B cell (primary cell): ENCODE data around the gene DTWD2. TPM values are rescaled to one million over a fixed set of nuclear protein-coding genes. Genes with fewer than 3 reads are reported as not detected.
"Not testable (repeated sequence)": the region's sequence is repeated elsewhere in the genome, so short reads cannot be mapped to it uniquely, and the experiment has no call there.

ENCODE experiments used
- ATAC-seq: fragments of 200-7000 bp; cut with Tn5 transposase; one replicate; pipeline ENCODE4 v1.10.0; 2021; ENCODE audit warnings: low read depth, mild to moderate bottlenecking, moderate number of reproducible peaks, moderate library complexity
- CTCF ChIA-PET: fragments of 350-600 bp; sonication (Branson Sonifier 250); formaldehyde crosslinking; loops from one replicate; lab custom pipeline; 2021; ENCODE audit warnings: antibody characterized with exemption, inconsistent platforms; lab: Charles Lee
- POLR2A ChIA-PET: fragments of 350-600 bp; sonication (Branson Sonifier 250); formaldehyde crosslinking; loops from one replicate; lab custom pipeline; 2021; ENCODE audit warnings: antibody characterized with exemption; lab: Charles Lee
- DNase-seq: peaks from one replicate; pipeline ENCODE4 v3.0.0; 2013
- H2AFZ ChIP-seq: 2 replicates; pipeline ENCODE4 v1.6.1; 2012; ENCODE audit warnings: mild to moderate bottlenecking, low read depth, low read length; ENCODE audit not compliant: insufficient read depth, poor library complexity, severe bottlenecking
- H3K27ac ChIP-seq, 2 donors: 1 replicate in 1 of 2; 2 replicates in 1 of 2; pipeline ENCODE4 v1.5.1; 2012 to 2013; ENCODE audit warnings: low read length in 2 of 2, mild to moderate bottlenecking in 2 of 2, moderate library complexity in 1 of 2
- H3K27me3 ChIP-seq, 4 experiments: fragments of 200-600 bp in 1 of 4; sonication (generic) in 1 of 4; replicated peaks in 1 of 4; 1 replicate in 2 of 4; 2 replicates in 2 of 4; pipeline versions ENCODE4 v1.6.1 to v1.7.0; 2013 to 2016; ENCODE audit warnings: low read length in 3 of 4, mild to moderate bottlenecking in 2 of 4, mixed read lengths in 1 of 4, moderate library complexity in 1 of 4; ENCODE audit not compliant: insufficient read depth in 4 of 4, control insufficient read depth in 3 of 4; ENCODE audit errors: control extremely low read depth in 1 of 4
- H3K36me3 ChIP-seq, 2 experiments: replicated peaks in 1 of 2; 1 replicate in 1 of 2; 2 replicates in 1 of 2; pipeline versions ENCODE4 v1.6.1 to v1.7.1; 2013; ENCODE audit warnings: low read length in 1 of 2; ENCODE audit not compliant: insufficient read depth in 2 of 2, control insufficient read depth in 1 of 2; ENCODE audit errors: control extremely low read depth in 1 of 2, extremely low read depth in 1 of 2
- H3K4me1 ChIP-seq, 2 donors: fragments of 200-600 bp in 1 of 2; sonication (generic) in 1 of 2; 1 replicate in 1 of 2; 2 replicates in 1 of 2; pipeline versions ENCODE4 v1.5.1 to v1.6.1; 2013 to 2017; ENCODE audit warnings: low read length in 2 of 2; ENCODE audit not compliant: control insufficient read depth in 2 of 2, insufficient read depth in 2 of 2
- H3K4me2 ChIP-seq: replicated peaks from 2 replicates; pipeline ENCODE3; 2012; ENCODE audit warnings: mild to moderate bottlenecking, low read depth, low read length; ENCODE audit not compliant: poor library complexity, severe bottlenecking
- H3K4me3 ChIP-seq, 5 experiments: fragments of 200-600 bp in 1 of 5; sonication (generic) in 1 of 5; 1 replicate in 3 of 5; 2 replicates in 2 of 5; pipeline versions ENCODE4 v1.5.1 to v1.7.0; 2011 to 2016; ENCODE audit warnings: low read length in 4 of 5, mild to moderate bottlenecking in 4 of 5, low read depth in 2 of 5, control low read depth in 1 of 5, moderate library complexity in 1 of 5; ENCODE audit not compliant: insufficient read depth in 1 of 5; ENCODE audit errors: control extremely low read depth in 1 of 5, extremely low read depth in 1 of 5
- H3K79me2 ChIP-seq: fragments of 200-600 bp; sonication (generic); one replicate; pipeline ENCODE4 v1.6.0; 2016; ENCODE audit warnings: low read length; ENCODE audit not compliant: control insufficient read depth, insufficient read depth
- H3K9ac ChIP-seq: fragments of 200-600 bp; sonication (generic); 2 replicates; pipeline ENCODE4 v1.6.1; 2017; ENCODE audit warnings: mild to moderate bottlenecking, low read length, moderate library complexity
- H3K9me3 ChIP-seq, 3 donors: one replicate each; pipeline versions ENCODE4 v1.6.1 to v1.7.1; 2013; ENCODE audit warnings: low read length in 2 of 3; ENCODE audit not compliant: control insufficient read depth in 2 of 3, insufficient read depth in 1 of 3; ENCODE audit errors: control extremely low read depth in 1 of 3
- H4K20me1 ChIP-seq: 2 replicates; pipeline ENCODE4 v1.6.0; 2012; ENCODE audit warnings: mild to moderate bottlenecking, low read length; ENCODE audit not compliant: insufficient read depth, control insufficient read depth, poor library complexity, severe bottlenecking
- H3K27ac Mint-ChIP-seq: one replicate; pipeline ENCODE4 v1.8.0; 2021; ENCODE audit warnings: mixed read lengths
- H3K27me3 Mint-ChIP-seq: one replicate; pipeline ENCODE4 v1.8.0; 2021; ENCODE audit warnings: mixed read lengths
- H3K4me1 Mint-ChIP-seq: one replicate; pipeline ENCODE4 v1.8.0; 2021; ENCODE audit warnings: mixed read lengths
- H3K4me3 Mint-ChIP-seq: one replicate; pipeline ENCODE4 v1.8.0; 2021; ENCODE audit warnings: mixed read lengths
- H3K9me3 Mint-ChIP-seq: one replicate; pipeline ENCODE4 v1.8.0; 2022; ENCODE audit warnings: mixed read lengths; ENCODE audit not compliant: insufficient read depth
- EZH2 ChIP-seq: IDR thresholded peaks from 2 replicates; pipeline ENCODE4 v1.6.1; 2012; ENCODE audit warnings: borderline replicate concordance, low read depth, mild to moderate bottlenecking, moderate library complexity, low read length; ENCODE audit not compliant: insufficient read depth, poor library complexity, severe bottlenecking
- WGBS: methylation state at CpG from one replicate; pipeline ENCODE4 v1.1.5; 2013; ENCODE audit warnings: missing lambda C conversion rate; ENCODE audit not compliant: insufficient coverage; 5-methylcytosine and 5-hydroxymethylcytosine counted together
- intact Hi-C: fragments of 100-400 bp; cut with micrococcal nuclease; formaldehyde crosslinking; loops from one replicate; pipeline ENCODE4 v1.10.0; 2022
- polyA plus RNA-seq: library from polyadenylated mRNA; depleted of rRNA; stranded (reverse); fragments of >200 nt; gene quantifications from 2 replicates; pipeline ENCODE4 v1.2.3, GENCODE V29; 2012
- total RNA-seq, 2 donors: library from RNA; stranded (reverse); fragments of 120-200 nt in 1 of 2; gene quantifications; 1 replicate in 1 of 2; 2 replicates in 1 of 2; pipeline versions ENCODE4 v1.2.3 to v1.2.4, GENCODE V29; 2013 to 2022
- TF ChIP-seq, protein P1 (sequence below): fragments of 200-600 bp; IDR thresholded peaks from one replicate; pipeline ENCODE4 v1.8.0; 2022; ENCODE audit warnings: antibody characterized with exemption, mild to moderate bottlenecking

The DTWD2 gene
- total and polyA plus RNA-seq, 2 donors (not counting 1 experiment from before 2014, with no cell fraction given), result 3.7 to 6.0 TPM

DNA sequence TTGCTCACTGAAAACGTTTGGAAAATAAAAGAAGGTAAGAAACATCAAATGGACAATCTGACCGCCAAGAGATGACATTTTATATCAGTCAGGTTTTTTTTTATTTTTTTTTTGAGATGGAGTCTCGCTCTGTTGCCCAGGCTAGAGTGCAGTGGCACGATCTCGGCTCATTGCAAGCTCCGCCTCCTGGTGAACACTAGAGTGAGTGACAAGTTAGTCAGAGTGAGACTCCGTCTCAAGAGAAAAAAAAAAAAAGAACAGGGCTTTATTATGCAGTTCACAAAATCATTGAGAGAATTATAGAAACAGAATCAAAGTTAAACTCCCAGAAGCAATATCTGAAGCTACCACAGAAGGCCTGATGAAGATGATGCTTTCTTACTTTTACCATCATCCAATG is 70.1 kb downstream of the DTWD2 start:
- no peaks in the 10 kb centered on the region for H3K9me3 ChIP-seq
- no CpG with 5 or more reads among the region's 7 CpGs for WGBS
- no peak overlapping the region for H3K4me3 ChIP-seq
- H3K9ac ChIP-seq, result no peak overlapping the region
- ATAC-seq, result no peak
- Mint-ChIP-seq H3K27ac (no peak overlapping the region), H3K9me3 (peaks cover 2% of the 10 kb centered on the region), H3K27me3 (no peaks in the 10 kb centered on the region), H3K4me3 (no peak overlapping the region), H3K4me1 (no peaks in the 10 kb centered on the region)
- ChIA-PET CTCF (no interaction called here), POLR2A (no interaction called here)
- H3K4me1 ChIP-seq, result no peaks in the 10 kb centered on the region
- H3K27ac ChIP-seq, result no peak overlapping the region
- intact Hi-C loops, result no loop called here
- H4K20me1 ChIP-seq, result no peaks in the 10 kb centered on the region
- no peaks in the 10 kb centered on the region for H3K79me2 ChIP-seq
- TF ChIP-seq EZH2, result no peak
- TF ChIP-seq, protein P1, sequence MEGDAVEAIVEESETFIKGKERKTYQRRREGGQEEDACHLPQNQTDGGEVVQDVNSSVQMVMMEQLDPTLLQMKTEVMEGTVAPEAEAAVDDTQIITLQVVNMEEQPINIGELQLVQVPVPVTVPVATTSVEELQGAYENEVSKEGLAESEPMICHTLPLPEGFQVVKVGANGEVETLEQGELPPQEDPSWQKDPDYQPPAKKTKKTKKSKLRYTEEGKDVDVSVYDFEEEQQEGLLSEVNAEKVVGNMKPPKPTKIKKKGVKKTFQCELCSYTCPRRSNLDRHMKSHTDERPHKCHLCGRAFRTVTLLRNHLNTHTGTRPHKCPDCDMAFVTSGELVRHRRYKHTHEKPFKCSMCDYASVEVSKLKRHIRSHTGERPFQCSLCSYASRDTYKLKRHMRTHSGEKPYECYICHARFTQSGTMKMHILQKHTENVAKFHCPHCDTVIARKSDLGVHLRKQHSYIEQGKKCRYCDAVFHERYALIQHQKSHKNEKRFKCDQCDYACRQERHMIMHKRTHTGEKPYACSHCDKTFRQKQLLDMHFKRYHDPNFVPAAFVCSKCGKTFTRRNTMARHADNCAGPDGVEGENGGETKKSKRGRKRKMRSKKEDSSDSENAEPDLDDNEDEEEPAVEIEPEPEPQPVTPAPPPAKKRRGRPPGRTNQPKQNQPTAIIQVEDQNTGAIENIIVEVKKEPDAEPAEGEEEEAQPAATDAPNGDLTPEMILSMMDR, result no peak
- no peak overlapping the region for H3K4me2 ChIP-seq
- DNase-seq, result no peak
- H3K27me3 ChIP-seq, result no peaks in the 10 kb centered on the region
- no peak overlapping the region for H2AFZ ChIP-seq
- no peaks in the 10 kb centered on the region for H3K36me3 ChIP-seq

DNA sequence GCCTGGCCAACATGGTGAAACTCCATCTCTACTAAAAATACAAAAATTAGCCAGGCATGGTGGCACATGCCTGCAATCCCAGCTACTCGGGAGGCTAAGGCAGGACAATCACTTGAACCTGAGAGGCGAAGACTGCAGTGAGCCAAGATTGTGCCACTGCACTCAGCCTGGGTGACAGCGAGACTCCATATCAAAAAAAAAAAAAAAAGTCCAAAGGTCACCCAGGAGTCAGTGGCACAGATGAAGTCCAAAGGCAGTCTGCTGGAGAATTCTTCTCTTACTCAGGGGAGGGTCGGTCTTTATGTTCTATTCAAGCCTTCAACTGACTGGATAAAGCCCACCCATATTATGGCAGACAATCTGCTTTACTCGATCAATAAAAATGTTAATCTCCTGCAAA is 80.8 kb downstream of the DTWD2 start:
- H3K79me2 ChIP-seq, H4K20me1 ChIP-seq, H3K9me3 ChIP-seq, H3K27ac Mint-ChIP-seq, H3K36me3 ChIP-seq, POLR2A ChIA-PET, intact Hi-C loops, DNase-seq, H3K4me3 ChIP-seq, ATAC-seq, CTCF ChIA-PET, H3K9me3 Mint-ChIP-seq, H3K27me3 Mint-ChIP-seq, H3K27me3 ChIP-seq, H3K4me2 ChIP-seq, H3K4me1 ChIP-seq, H2AFZ ChIP-seq, H3K27ac ChIP-seq, H3K4me3 Mint-ChIP-seq, H3K9ac ChIP-seq, H3K4me1 Mint-ChIP-seq: not testable (repeated sequence)
- 100% methylated on average over 3 of the region's 5 CpGs for whole genome bisulfite sequencing
